Sigmoid colon (tissue), 4 donors: Measurements from ENCODE around the gene MYO18B.

Experiments
- CTCF ChIP-seq, 4 experiments: fragments of 450-650 bp in 3 of 4; fragments of 200-600 bp in 1 of 4; IDR thresholded peaks; one replicate each; pipeline ENCODE4 v1.5.1; 2016 to 2019; ENCODE audit warnings: antibody characterized with exemption in 4 of 4, mild to moderate bottlenecking in 3 of 4, moderate library complexity in 2 of 4
- POLR2A ChIP-seq, 2 donors: fragments of 450-650 bp; IDR thresholded peaks; one replicate each; pipeline ENCODE4 v1.6.1; 2016; ENCODE audit warnings: antibody characterized with exemption in 2 of 2, mild to moderate bottlenecking in 2 of 2, moderate library complexity in 2 of 2
- POLR2AphosphoS5 ChIP-seq, 4 donors: sonication (generic); formaldehyde crosslinking; IDR thresholded peaks; one replicate each; pipeline ENCODE4 v1.6.1; 2017; ENCODE audit warnings: antibody characterized with exemption in 4 of 4

- TF ChIP-seq CTCF (IDR thresholded peaks at IDR 0.05) (no peak), POLR2A (IDR thresholded peaks at IDR 0.05) (no peak), POLR2AphosphoS5 (IDR thresholded peaks at IDR 0.05) (no peak)
These were observed 311.8 kb downstream of the MYO18B start for GRCh38 chr22:26053737-26054316.
